WTC11 (cell line): Measurements from ENCODE around the gene DDX51. TPM values are rescaled to one million over a fixed set of nuclear protein-coding genes. Genes with fewer than 3 reads are reported as not detected.

Experiments used
- ATAC-seq: fragments of 200-7000 bp; cut with Tn5 transposase; 2 replicates; pipeline ENCODE4 v1.10.0; 2021; ENCODE audit warnings: mild to moderate bottlenecking, moderate library complexity
- CTCF ChIA-PET: fragments of 300-600 bp; sonication (Branson Sonifier 250); formaldehyde crosslinking; loops from one replicate; lab custom pipeline; 2021; ENCODE audit warnings: antibody characterized with exemption; lab: Charles Lee
- POLR2A ChIA-PET: fragments of 350-600 bp; sonication (Branson Sonifier 250); formaldehyde crosslinking; loops from one replicate; lab custom pipeline; 2021; ENCODE audit warnings: antibody characterized with exemption; lab: Charles Lee
- DNase-seq: peaks from one replicate; pipeline ENCODE4 v3.0.0; 2021; ENCODE audit warnings: low spot score
- H3K27ac Mint-ChIP-seq: 2 replicates; pipeline ENCODE4 v1.8.0; 2021; ENCODE audit warnings: mixed read lengths
- H3K27me3 Mint-ChIP-seq: 2 replicates; pipeline ENCODE4 v1.8.0; 2021; ENCODE audit warnings: low read depth, mild to moderate bottlenecking, moderate library complexity, mixed read lengths
- H3K36me3 Mint-ChIP-seq: 2 replicates; pipeline ENCODE4 v1.8.0; 2021; ENCODE audit warnings: mixed read lengths
- H3K4me1 Mint-ChIP-seq: 2 replicates; pipeline ENCODE4 v1.8.0; 2022; ENCODE audit warnings: mixed read lengths
- H3K4me3 Mint-ChIP-seq: 2 replicates; pipeline ENCODE4 v1.8.0; 2021; ENCODE audit warnings: mild to moderate bottlenecking, moderate library complexity, mixed read lengths
- H3K9me3 Mint-ChIP-seq: 2 replicates; pipeline ENCODE4 v1.8.0; 2021; ENCODE audit warnings: mixed read lengths
- CREB1 ChIP-seq: sonication (generic); formaldehyde crosslinking; IDR thresholded peaks from 2 replicates; pipeline ENCODE4 v1.8.0; 2023; ENCODE audit warnings: mild to moderate bottlenecking, missing genetic modification reagents
- KAT7 ChIP-seq: sonication (generic); formaldehyde crosslinking; IDR thresholded peaks from 2 replicates; pipeline ENCODE4 v1.8.1; 2023; ENCODE audit warnings: missing genetic modification reagents, mild to moderate bottlenecking, borderline replicate concordance
- NFATC4 ChIP-seq: fragments of 250-450 bp; sonication (Bioruptor Pico); IDR thresholded peaks from 2 replicates; pipeline ENCODE4 v1.9.0; 2021; ENCODE audit warnings: mild to moderate bottlenecking
- NR3C1 ChIP-seq: sonication (generic); formaldehyde crosslinking; conservative IDR thresholded peaks from 2 replicates; pipeline ENCODE4 v1.8.1; 2023; ENCODE audit warnings: low read depth, mild to moderate bottlenecking, missing genetic modification reagents
- SMAD3 ChIP-seq: sonication (generic); formaldehyde crosslinking; IDR thresholded peaks from 2 replicates; pipeline ENCODE4 v1.8.0; 2022; ENCODE audit warnings: missing genetic modification reagents, mild to moderate bottlenecking, borderline replicate concordance
- TP53 ChIP-seq: sonication (generic); formaldehyde crosslinking; IDR thresholded peaks from 2 replicates; pipeline ENCODE4 v1.8.1; 2023; ENCODE audit warnings: mild to moderate bottlenecking, missing genetic modification reagents
- total RNA-seq: library from RNA; stranded (reverse); gene quantifications from 3 replicates; pipeline ENCODE4 v1.2.3, GENCODE V29; 2021
- TF ChIP-seq, protein P1 (sequence below): sonication (generic); formaldehyde crosslinking; IDR thresholded peaks from 2 replicates; pipeline ENCODE4 v1.8.1; 2022; ENCODE audit warnings: low read depth, missing genetic modification reagents, borderline replicate concordance
- TF ChIP-seq, protein P2 (sequence below): fragments of 250-450 bp; sonication (Bioruptor Pico); IDR thresholded peaks from 2 replicates; pipeline ENCODE4 v1.9.0; 2021; ENCODE audit warnings: mild to moderate bottlenecking, borderline replicate concordance
- TF ChIP-seq, protein P3 (sequence below): fragments of 200-600 bp; IDR thresholded peaks from 2 replicates; pipeline ENCODE4 v1.8.0; 2022; ENCODE audit warnings: antibody characterized with exemption
- TF ChIP-seq, protein P4 (sequence below): sonication (generic); formaldehyde crosslinking; IDR thresholded peaks from 2 replicates; pipeline ENCODE4 v1.8.0; 2023; ENCODE audit warnings: missing genetic modification reagents
- TF ChIP-seq, protein P5 (sequence below): sonication (generic); formaldehyde crosslinking; IDR thresholded peaks from 2 replicates; pipeline ENCODE4 v1.8.1; 2023; ENCODE audit warnings: mild to moderate bottlenecking, missing genetic modification reagents, moderate library complexity
- TF ChIP-seq, protein P6 (sequence below): fragments of 250-450 bp; sonication (Bioruptor Pico); IDR thresholded peaks from 2 replicates; pipeline ENCODE4 v1.9.0; 2021; ENCODE audit warnings: mild to moderate bottlenecking
- TF ChIP-seq, protein P7 (sequence below): sonication (generic); formaldehyde crosslinking; conservative IDR thresholded peaks from 2 replicates; pipeline ENCODE4 v1.8.1; 2023; ENCODE audit warnings: mild to moderate bottlenecking, low read depth, missing genetic modification reagents, moderate library complexity
- TF ChIP-seq, protein P8 (sequence below): sonication (generic); formaldehyde crosslinking; IDR thresholded peaks from 2 replicates; pipeline ENCODE4 v1.8.1; 2023; ENCODE audit warnings: mild to moderate bottlenecking, missing genetic modification reagents

DDX51 gene
- total RNA-seq, 1 experiment from 2014 or later: 32.7 TPM

DNA sequence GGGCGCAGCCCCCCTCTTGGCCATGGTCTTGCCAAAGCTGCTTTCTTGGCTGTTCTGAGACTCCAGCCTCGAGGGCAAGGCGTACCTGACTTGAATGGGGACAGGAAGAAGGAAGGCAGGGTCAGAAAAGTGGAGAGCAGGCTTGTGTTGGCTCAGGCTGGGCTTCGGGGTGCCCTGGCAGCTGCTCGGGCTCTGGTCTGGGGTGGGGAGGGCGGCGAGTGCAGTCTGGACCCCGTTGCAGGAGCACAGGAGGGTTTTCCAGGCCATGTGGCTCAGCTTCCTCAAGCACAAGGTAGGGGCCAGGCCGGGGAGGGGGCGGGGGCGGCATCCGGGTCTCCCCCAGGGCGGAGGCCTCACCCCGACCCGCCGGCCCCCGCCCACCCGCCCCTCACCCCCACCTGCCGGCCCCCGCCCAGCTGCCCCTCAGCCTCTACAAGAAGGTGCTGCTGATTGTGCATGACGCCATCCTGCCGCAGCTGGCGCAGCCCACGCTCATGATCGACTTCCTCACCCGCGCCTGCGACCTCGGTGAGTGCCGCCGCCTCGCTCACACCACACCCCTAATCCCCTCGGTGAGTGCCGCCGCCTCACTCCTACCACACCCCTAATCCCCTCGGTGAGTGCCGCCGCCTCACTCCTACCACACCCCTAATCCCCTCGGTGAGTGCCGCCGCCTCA is 4.4 kb upstream of the DDX51 start:
- H3K36me3 Mint-ChIP-seq: peaks cover 4% of the 10 kb centered on the region; the same call in 1 of the 2 replicates
- CTCF ChIA-PET: interaction anchor here (0.7 kb wide), 1 partner anchor 279 kb away, joined by 3 read pairs; no protein-coding TSS in a partner anchor
- H3K9me3 Mint-ChIP-seq: no peaks in the 10 kb centered on the region
- POLR2A ChIA-PET: no interaction called here
- ATAC-seq: no peak
- peaks cover 6% of the 10 kb centered on the region; the same call in 1 of the 2 replicates for H3K4me1 Mint-ChIP-seq
- DNase-seq: no peak
- TF ChIP-seq, protein P1, sequence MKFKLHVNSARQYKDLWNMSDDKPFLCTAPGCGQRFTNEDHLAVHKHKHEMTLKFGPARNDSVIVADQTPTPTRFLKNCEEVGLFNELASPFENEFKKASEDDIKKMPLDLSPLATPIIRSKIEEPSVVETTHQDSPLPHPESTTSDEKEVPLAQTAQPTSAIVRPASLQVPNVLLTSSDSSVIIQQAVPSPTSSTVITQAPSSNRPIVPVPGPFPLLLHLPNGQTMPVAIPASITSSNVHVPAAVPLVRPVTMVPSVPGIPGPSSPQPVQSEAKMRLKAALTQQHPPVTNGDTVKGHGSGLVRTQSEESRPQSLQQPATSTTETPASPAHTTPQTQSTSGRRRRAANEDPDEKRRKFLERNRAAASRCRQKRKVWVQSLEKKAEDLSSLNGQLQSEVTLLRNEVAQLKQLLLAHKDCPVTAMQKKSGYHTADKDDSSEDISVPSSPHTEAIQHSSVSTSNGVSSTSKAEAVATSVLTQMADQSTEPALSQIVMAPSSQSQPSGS: no peak
- TF ChIP-seq, protein P2, sequence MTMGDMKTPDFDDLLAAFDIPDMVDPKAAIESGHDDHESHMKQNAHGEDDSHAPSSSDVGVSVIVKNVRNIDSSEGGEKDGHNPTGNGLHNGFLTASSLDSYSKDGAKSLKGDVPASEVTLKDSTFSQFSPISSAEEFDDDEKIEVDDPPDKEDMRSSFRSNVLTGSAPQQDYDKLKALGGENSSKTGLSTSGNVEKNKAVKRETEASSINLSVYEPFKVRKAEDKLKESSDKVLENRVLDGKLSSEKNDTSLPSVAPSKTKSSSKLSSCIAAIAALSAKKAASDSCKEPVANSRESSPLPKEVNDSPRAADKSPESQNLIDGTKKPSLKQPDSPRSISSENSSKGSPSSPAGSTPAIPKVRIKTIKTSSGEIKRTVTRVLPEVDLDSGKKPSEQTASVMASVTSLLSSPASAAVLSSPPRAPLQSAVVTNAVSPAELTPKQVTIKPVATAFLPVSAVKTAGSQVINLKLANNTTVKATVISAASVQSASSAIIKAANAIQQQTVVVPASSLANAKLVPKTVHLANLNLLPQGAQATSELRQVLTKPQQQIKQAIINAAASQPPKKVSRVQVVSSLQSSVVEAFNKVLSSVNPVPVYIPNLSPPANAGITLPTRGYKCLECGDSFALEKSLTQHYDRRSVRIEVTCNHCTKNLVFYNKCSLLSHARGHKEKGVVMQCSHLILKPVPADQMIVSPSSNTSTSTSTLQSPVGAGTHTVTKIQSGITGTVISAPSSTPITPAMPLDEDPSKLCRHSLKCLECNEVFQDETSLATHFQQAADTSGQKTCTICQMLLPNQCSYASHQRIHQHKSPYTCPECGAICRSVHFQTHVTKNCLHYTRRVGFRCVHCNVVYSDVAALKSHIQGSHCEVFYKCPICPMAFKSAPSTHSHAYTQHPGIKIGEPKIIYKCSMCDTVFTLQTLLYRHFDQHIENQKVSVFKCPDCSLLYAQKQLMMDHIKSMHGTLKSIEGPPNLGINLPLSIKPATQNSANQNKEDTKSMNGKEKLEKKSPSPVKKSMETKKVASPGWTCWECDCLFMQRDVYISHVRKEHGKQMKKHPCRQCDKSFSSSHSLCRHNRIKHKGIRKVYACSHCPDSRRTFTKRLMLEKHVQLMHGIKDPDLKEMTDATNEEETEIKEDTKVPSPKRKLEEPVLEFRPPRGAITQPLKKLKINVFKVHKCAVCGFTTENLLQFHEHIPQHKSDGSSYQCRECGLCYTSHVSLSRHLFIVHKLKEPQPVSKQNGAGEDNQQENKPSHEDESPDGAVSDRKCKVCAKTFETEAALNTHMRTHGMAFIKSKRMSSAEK (CRISPR knock-in tag): no peak
- TF ChIP-seq, protein P3, sequence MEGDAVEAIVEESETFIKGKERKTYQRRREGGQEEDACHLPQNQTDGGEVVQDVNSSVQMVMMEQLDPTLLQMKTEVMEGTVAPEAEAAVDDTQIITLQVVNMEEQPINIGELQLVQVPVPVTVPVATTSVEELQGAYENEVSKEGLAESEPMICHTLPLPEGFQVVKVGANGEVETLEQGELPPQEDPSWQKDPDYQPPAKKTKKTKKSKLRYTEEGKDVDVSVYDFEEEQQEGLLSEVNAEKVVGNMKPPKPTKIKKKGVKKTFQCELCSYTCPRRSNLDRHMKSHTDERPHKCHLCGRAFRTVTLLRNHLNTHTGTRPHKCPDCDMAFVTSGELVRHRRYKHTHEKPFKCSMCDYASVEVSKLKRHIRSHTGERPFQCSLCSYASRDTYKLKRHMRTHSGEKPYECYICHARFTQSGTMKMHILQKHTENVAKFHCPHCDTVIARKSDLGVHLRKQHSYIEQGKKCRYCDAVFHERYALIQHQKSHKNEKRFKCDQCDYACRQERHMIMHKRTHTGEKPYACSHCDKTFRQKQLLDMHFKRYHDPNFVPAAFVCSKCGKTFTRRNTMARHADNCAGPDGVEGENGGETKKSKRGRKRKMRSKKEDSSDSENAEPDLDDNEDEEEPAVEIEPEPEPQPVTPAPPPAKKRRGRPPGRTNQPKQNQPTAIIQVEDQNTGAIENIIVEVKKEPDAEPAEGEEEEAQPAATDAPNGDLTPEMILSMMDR: no peak
- TF ChIP-seq, protein P4, sequence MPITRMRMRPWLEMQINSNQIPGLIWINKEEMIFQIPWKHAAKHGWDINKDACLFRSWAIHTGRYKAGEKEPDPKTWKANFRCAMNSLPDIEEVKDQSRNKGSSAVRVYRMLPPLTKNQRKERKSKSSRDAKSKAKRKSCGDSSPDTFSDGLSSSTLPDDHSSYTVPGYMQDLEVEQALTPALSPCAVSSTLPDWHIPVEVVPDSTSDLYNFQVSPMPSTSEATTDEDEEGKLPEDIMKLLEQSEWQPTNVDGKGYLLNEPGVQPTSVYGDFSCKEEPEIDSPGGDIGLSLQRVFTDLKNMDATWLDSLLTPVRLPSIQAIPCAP (CRISPR knock-in tag): no peak
- no peak for TF ChIP-seq NR3C1 (CRISPR knock-in tag)
- TF ChIP-seq CREB1 (CRISPR knock-in tag): no peak
- TF ChIP-seq, protein P5, sequence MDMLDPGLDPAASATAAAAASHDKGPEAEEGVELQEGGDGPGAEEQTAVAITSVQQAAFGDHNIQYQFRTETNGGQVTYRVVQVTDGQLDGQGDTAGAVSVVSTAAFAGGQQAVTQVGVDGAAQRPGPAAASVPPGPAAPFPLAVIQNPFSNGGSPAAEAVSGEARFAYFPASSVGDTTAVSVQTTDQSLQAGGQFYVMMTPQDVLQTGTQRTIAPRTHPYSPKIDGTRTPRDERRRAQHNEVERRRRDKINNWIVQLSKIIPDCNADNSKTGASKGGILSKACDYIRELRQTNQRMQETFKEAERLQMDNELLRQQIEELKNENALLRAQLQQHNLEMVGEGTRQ (CRISPR knock-in tag): no peak
- TF ChIP-seq SMAD3: no peak
- TF ChIP-seq, all 79 proteins: peak for 0
- Mint-ChIP-seq H3K27ac (no peak overlapping the region), H3K27me3 (no peaks in the 10 kb centered on the region), H3K4me3 (no peak overlapping the region)

DNA sequence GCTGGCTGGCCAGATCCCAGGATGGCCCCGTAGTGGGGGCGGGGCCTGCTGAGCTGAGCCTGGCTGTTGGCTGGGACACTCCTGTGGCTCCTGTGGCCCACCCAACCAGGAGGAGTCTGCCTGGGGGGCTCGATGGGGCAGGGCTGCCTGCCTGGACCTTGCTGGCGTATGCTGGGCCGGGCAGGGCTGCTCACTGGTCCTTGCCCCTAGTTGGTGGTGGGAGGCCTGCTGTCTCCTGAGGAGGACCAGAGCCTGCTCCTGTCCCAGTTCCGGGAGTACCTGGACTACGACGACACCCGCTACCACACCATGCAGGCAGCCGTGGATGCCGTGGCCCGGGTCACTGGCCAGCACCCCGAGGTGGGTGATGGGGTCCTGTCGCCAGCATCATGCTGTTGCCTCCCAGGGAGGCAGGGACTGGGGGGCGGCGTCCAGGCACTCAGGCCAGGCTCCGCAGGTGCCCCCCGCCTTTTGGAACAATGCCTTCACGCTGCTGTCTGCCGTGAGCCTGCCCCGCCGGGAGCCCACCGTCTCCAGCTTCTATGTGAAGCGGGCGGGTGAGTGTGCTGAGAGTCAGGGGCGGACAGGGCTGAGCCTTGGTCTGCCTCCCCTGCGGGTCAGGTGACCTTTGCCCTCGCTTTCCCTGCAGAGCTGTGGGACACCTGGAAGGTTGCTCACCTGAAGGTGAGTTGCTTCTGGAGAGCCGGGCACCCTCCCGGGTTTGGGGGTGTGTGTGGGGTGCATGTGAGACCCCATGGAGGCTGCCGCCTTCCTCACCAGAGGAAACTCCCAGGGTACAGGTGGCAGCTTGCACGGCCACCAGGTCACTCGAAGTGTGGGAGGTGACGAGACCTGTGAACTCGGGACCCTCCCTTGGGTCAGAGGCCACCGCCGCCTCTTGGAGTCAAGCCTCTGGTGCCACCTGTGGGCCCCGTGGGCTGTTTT is 3.6 kb upstream of the DDX51 start:
- H3K4me1 Mint-ChIP-seq: peaks cover 10% of the 10 kb centered on the region
- no peaks in the 10 kb centered on the region for H3K27me3 Mint-ChIP-seq
- POLR2A ChIA-PET: no interaction called here
- CTCF ChIA-PET: interaction anchor here (0.7 kb wide), 1 partner anchor 280 kb away, joined by 3 read pairs; no protein-coding TSS in a partner anchor
- no peaks in the 10 kb centered on the region for H3K9me3 Mint-ChIP-seq
- no peak for DNase-seq
- no peak overlapping the region for H3K4me3 Mint-ChIP-seq
- H3K36me3 Mint-ChIP-seq: peaks cover 7% of the 10 kb centered on the region
- ATAC-seq: no peak
- H3K27ac Mint-ChIP-seq: no peak overlapping the region
- TF ChIP-seq NFATC4 (CRISPR knock-in tag) (no peak), KAT7 (CRISPR knock-in tag) (no peak), TP53 (CRISPR knock-in tag) (no peak), SMAD3 (no peak)
- TF ChIP-seq, protein P6, sequence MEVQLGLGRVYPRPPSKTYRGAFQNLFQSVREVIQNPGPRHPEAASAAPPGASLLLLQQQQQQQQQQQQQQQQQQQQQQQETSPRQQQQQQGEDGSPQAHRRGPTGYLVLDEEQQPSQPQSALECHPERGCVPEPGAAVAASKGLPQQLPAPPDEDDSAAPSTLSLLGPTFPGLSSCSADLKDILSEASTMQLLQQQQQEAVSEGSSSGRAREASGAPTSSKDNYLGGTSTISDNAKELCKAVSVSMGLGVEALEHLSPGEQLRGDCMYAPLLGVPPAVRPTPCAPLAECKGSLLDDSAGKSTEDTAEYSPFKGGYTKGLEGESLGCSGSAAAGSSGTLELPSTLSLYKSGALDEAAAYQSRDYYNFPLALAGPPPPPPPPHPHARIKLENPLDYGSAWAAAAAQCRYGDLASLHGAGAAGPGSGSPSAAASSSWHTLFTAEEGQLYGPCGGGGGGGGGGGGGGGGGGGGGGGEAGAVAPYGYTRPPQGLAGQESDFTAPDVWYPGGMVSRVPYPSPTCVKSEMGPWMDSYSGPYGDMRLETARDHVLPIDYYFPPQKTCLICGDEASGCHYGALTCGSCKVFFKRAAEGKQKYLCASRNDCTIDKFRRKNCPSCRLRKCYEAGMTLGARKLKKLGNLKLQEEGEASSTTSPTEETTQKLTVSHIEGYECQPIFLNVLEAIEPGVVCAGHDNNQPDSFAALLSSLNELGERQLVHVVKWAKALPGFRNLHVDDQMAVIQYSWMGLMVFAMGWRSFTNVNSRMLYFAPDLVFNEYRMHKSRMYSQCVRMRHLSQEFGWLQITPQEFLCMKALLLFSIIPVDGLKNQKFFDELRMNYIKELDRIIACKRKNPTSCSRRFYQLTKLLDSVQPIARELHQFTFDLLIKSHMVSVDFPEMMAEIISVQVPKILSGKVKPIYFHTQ: no peak
- TF ChIP-seq, protein P7, sequence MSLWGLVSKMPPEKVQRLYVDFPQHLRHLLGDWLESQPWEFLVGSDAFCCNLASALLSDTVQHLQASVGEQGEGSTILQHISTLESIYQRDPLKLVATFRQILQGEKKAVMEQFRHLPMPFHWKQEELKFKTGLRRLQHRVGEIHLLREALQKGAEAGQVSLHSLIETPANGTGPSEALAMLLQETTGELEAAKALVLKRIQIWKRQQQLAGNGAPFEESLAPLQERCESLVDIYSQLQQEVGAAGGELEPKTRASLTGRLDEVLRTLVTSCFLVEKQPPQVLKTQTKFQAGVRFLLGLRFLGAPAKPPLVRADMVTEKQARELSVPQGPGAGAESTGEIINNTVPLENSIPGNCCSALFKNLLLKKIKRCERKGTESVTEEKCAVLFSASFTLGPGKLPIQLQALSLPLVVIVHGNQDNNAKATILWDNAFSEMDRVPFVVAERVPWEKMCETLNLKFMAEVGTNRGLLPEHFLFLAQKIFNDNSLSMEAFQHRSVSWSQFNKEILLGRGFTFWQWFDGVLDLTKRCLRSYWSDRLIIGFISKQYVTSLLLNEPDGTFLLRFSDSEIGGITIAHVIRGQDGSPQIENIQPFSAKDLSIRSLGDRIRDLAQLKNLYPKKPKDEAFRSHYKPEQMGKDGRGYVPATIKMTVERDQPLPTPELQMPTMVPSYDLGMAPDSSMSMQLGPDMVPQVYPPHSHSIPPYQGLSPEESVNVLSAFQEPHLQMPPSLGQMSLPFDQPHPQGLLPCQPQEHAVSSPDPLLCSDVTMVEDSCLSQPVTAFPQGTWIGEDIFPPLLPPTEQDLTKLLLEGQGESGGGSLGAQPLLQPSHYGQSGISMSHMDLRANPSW (CRISPR knock-in tag): no peak
- TF ChIP-seq, protein P8, sequence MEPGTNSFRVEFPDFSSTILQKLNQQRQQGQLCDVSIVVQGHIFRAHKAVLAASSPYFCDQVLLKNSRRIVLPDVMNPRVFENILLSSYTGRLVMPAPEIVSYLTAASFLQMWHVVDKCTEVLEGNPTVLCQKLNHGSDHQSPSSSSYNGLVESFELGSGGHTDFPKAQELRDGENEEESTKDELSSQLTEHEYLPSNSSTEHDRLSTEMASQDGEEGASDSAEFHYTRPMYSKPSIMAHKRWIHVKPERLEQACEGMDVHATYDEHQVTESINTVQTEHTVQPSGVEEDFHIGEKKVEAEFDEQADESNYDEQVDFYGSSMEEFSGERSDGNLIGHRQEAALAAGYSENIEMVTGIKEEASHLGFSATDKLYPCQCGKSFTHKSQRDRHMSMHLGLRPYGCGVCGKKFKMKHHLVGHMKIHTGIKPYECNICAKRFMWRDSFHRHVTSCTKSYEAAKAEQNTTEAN (CRISPR knock-in tag): no peak
